HG03342 (cell line): Measurements from ENCODE around the gene RAB20.
"Not testable (repeated sequence)": the region's sequence is repeated elsewhere in the genome, so short reads cannot be mapped to it uniquely, and the experiment has no call there.

ENCODE experiments used
- ATAC-seq: cut with Tn5 transposase; IDR thresholded peaks from one replicate; pipeline ENCODE4 v1.9.1; 2021; ENCODE audit warnings: mild to moderate bottlenecking, moderate library complexity; ENCODE audit not compliant: unreplicated experiment

Gene RAB20

DNA sequence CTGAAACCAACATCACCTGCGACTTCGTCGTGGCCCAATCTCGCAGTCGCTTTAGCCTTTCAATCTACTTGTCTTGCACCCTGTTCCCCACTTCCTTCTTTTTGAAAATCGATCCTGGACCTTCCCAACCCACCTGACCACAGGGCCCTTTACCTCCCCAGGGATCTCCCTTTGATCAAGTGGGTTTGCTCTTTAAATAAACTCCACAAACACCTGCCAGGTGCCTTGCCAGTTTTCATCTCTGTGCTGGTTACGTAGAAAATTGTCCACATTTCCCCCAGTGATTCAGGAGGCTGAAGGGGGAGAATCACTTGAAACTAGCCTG lies 14.5 kb upstream of the RAB20 start:
- no peak for ATAC-seq

GRCh38 chr13:110575322-110576069 lies 14.0 kb upstream of the RAB20 start:
- ATAC-seq: peak; percentile 78

DNA sequence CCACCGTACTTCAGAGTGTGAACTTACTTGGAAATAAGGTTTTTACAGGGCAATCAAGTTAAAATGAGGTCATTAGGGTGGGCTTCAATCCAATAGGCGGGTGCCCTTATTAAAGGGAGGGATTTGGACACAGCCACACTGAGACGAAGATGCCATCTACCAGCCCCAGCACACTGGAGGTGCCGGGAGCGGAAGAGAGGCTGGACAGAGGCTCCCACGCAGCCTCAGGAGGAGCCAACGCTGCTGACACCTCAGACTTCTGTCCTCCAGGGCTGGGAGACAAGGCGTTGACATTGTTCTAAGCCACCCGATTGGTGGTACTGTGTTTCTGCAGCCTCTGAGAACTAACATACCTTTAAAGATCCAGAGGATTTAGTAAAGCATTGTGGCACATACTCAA lies 12.6 kb upstream of the RAB20 start:
- ATAC-seq: no peak

- no peak for ATAC-seq
Measured at GRCh38 chr13:110572778-110573118, 11.2 kb upstream of the RAB20 start.

- ATAC-seq: no peak
Measured at GRCh38 chr13:110571896-110572777, 10.6 kb upstream of the RAB20 start.

GRCh38 chr13:110570886-110571285 lies 9.4 kb upstream of the RAB20 start:
- ATAC-seq: no peak

GRCh38 chr13:110569962-110570361 lies 8.4 kb upstream of the RAB20 start:
- ATAC-seq: not testable (repeated sequence)

GRCh38 chr13:110568612-110569011 lies 7.1 kb upstream of the RAB20 start:
- ATAC-seq: no peak

DNA sequence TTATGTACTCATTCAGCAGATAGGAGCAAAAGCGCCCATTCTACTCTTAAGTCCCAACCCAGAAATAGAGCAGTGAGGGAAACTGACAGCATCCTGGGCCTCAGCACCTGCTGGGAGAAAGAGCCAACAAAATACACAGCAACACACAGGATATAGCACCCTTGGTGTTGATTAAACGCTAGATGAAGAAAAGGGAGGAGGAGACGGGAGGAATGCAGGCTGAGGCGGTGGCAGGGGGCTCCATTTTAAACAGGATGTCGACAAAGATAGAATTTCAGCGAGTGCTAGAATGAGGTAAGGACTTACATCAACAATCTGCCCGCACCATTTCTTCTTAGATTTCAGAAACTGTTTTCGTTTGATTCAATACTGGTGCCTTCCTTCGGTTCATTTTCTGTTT lies 4.6 kb upstream of the RAB20 start:
- no peak for ATAC-seq

DNA sequence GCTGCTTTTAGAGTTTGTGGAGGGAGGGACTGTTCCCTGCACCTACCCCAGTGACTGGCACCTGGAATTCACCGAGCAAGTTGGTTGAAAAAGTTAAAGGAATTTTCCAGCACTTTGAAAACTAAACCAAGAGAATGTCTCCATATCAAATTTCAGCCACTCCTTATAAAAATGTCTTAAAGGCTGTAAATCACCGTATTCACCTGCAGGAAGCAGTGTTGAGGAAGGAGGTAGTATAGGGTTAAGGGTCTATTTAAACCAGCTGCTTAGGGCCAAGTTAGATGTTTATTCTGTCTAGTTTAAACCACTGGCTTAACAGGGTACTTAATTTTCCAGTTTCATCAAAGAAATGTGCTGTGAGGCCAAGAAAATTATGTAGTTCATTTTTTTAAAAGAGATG lies 3.8 kb upstream of the RAB20 start:
- ATAC-seq: no peak

DNA sequence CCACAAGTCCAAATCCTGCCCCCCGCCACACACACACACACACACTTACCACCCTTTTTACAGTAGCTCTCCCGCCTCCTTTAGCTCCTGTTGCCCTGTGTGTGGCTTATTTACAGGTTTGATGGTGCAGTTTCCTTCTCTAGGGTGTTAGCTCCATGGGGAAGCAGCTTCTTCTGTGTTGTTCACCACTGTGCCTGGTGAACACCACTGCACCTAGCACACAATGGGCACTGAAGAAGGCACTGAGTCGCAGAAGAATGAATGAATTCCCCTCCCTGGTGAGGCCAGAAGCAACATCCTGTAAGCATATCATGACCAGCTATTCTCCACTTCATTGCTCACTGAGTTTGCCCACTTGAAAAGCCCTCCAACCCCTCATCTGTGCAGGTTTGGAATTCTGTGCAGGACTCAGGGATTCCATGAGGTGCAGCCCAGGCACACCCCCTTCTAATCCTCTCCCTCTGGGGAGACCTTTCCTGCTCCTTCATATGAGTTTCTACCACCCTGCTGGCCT lies 3.0 kb upstream of the RAB20 start:
- no peak for ATAC-seq

DNA sequence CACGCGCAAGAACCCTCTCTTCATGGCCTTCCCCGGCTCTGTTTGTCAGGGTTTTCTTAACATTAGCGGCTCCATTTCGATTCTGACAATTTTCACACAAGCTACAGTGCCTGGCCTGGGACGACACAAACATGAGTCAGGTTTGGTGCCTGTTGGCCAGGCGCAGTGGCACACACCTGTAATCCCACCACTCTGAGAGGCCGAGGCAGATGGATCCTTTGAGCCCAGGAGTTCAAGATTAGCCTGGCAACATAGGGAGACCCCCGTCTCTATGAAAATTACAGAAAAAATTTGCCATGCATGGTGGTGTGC lies 1.9 kb upstream of the RAB20 start:
- ATAC-seq: no peak

GRCh38 chr13:110562696-110563462 lies 1.4 kb upstream of the RAB20 start:
- no peak for ATAC-seq

DNA sequence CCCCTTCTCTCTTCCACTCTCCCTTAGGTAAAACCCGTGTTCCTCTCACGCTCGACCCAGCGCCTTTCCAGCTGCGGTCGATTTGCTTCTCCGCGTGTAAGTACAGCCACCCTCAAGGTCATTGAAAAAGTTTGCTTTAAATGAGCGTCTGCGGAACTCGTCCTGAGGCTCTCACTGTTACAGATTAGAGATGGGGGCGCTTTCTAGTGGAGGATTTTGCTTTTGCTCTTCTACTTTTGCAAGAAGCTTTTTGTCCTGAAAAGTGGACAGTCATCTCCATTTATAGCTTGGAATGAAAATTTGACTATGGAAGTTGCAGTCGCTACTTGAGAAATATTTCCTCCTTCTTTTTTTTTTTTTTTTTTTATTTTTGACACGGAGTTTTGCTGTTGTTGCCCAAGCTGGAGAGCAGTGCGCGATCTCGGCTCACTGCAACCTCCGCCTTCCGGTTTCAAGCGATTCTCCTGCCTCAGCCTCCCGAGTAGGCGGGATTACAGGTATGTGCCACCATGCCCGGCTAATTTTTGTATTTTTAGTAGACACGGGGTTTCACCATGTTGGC lies 595 bp upstream of the RAB20 start:
- ATAC-seq: no peak

GRCh38 chr13:110560601-110561343 lies 750 bp downstream of the RAB20 start:
- peak; percentile 8 for ATAC-seq

DNA sequence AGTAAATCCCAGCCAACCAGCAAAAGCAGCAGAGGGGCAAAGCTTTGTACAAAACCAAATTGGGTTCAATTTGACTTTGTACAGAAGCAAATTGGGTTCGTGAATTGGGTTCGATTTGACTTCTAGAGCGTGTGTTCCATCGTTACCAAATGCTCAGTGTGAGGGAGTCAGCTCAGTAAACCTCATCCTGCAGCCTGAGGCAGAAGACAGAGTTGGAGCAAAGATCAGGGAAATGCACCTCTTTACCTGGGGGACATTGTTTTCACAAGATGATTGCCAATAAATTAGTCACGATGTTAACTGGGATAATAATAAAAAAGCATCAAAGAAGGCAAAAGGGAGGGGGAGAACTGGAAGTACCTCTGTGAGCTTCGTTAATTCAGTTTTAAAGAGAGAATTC lies 1.5 kb downstream of the RAB20 start:
- ATAC-seq: no peak

DNA sequence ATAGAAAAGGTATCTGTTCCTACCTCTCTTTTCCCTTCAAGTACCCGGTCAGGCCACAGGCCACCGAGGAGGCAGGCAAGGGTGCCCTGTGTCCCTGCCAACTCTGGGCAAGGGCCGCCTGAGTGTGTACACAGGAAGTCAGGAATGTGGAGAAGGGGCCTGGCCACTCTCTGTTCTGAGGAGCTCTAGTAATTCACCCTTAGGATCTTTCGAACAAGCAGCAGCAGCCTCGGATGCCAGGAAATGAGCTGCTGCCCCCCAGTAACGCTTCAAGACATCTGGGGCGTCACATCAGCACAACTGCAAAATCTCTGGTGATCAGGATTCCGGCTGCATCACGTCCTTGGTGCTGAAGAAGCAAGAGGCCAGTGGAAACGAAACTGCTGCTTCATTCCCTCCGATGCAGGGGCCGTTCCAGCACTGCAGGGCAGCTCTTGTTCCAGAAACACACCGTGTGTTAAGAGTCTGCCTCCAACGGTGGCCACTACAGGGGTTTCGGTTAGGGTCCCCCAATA lies 2.0 kb downstream of the RAB20 start:
- ATAC-seq: no peak

- no peak for ATAC-seq
Measured at GRCh38 chr13:110557610-110558305, 3.8 kb downstream of the RAB20 start.

GRCh38 chr13:110557082-110557481 lies 4.4 kb downstream of the RAB20 start:
- no peak for ATAC-seq

DNA sequence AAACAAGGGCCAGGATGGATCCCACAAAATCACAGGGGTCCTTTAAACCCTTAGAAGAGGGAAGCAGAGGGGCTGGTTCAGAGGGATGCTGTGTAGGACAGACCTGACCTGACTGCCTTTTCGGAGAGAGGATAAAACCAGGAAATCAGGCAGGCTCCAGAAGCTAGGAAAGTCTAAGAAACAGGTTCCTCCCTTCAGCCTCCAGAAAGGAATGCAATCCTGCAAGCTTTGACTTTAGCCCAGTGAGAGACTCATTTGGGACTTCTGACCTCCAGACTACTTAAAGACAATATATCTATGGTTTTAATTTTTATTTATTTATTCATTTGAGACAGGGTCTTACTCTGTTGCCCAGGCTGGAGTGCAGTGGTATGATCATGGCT lies 5.3 kb downstream of the RAB20 start:
- ATAC-seq: no peak
